ENCODE results near the gene KDM6A. TPM values are rescaled to one million over a fixed set of nuclear protein-coding genes. Genes with fewer than 3 reads are reported as not detected.
"Not testable (repeated sequence)": the region's sequence is repeated elsewhere in the genome, so short reads cannot be mapped to it uniquely, and the experiment has no call there.

The KDM6A gene
- 28.0 TPM for total RNA-seq

DNA sequence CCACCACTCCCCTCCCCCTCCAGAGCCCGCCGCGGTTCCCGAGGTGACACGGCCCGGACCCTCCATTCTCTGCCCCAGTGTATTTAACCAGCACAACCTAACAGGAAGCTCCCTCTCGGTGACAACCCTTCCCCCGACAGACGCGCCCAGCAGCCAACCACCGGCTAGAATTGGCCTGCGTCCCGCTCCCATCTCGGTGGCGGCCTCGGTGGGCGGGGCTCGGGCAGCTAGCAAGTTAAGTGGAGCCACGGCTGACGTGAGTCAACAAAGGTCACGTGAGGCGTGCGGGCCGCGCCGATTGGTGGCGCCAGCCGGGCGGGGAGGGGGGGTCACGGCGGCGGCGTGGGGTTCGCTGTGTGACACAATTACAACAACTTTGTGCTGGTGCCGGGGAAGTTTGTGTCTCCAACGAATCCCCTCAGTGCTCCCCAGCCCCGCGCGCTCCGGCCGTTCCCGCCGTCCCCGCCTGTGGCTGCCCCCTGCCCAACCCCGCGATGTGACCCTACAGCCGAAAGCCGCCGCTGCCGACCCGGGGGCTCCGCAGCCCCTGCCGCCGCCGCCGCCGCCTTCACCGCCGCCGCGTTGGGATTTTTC lies at the start of gene KDM6A:
Gene KDM6A (plus strand): TSS at position 368 of the 594 bp plus-strand sequence. CDS start 364 bp downstream, outside the sequence.
- DNase-seq (ENCODE audit: low read depth in 2 of 3, low spot score in 2 of 3): peak; percentile 96 to 99 (median 97)

DNA sequence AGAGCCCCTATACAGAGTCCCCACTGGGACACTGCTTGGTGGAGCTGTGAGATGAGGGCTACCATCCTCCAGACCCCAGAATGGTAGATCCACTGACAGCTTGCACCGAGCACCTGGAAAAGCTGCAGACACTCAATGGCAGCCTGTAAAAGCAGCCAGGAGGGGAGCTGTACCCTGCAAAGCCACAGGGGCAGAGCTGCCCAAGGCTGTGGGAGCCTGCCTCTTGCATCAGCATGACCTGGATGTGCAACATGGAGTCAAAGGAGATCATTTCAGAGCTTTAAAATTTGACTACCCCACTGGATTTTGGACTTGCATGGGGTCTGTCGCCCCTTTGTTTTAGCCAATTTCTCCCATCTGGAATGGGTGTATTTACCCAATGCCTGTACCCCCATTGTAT lies 49.8 kb upstream of the KDM6A start:
- not testable (repeated sequence) for DNase-seq (ENCODE audit: low read depth in 2 of 3, low spot score in 2 of 3)

DNA sequence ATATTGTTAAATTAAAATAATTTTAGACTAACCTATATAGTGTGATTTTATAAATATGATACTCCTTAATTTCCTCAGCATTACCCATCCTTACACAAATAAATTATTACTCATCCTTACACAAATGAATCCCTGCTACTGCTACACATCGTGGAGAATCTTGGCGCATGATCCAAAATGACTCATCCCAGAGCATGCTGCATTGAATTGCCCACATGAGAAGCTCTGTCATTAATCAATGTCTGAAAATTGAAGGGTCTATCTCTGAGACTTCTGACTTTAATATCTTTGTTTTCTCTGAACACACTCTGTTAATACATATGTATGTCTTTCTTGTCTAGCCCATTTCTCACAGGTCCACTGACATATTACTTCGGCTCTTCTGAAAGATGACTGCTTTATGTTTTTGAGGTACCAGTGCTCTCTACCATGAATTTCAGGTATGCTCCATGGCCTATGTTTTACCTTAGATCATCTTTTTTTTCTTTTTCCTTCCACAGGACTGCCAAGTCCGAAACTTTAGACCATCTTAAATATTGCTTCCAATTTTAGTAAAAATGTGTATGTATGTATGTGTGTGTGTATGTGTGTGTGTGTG lies 44.9 kb upstream of the KDM6A start:
- no peak for DNase-seq (ENCODE audit: low read depth in 2 of 3, low spot score in 2 of 3)

DNA sequence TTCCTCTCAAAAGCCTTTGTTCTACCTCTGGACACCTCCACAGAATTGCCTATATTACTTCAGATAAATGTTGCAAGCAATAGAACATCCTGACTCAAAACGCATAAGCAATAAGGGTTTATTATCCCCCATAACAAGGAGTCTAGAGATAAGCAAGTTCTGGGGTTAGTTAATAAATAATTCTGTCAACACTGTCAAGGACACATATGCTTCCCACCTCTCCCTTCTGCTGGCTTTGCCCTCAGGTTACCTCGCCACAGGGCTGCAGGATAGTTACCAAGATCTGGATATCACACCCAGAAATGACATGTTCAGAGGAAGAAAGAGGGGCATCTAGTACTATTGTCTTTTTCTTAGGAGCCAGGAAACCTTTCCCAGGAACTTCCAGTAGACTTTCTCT lies 43.2 kb upstream of the KDM6A start:
- DNase-seq (ENCODE audit: low read depth in 2 of 3, low spot score in 2 of 3): no peak

DNA sequence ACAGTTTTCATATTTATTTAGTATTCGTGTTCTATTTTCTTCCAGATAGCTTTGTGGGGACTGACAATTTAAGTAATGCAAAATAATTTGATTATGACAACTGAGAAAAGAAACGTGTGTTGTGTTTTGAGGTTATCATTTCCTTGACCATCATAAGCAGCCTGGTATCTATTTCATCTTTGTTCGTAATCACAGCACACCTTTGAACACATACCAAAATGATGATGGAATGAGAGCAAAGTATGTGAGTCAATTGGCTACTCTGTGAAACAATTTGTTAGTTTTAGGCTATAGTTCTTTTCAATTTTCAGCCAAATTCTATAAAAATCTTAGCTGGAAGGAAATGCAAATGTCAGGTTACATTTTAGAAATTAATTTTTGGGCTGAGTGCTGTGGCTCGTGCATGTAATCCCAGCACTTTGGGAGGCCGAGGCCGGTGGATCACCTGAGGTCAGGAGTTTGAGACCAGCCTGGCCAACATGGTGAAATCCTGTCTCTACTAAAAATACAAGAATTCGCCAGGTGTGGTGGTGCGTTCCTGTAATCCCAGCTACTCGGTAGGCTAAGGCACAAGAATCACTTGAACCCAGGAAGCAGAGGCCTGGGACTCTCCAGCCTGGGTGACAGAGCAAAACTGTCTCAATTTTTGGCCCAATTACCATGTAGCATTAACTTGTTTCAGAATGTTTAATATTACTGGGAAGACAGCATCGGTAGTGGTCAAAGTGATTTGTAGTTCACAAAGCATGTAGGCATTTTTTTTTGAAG lies 30.3 kb upstream of the KDM6A start:
- no peak for DNase-seq (ENCODE audit: low read depth in 2 of 3, low spot score in 2 of 3)

DNA sequence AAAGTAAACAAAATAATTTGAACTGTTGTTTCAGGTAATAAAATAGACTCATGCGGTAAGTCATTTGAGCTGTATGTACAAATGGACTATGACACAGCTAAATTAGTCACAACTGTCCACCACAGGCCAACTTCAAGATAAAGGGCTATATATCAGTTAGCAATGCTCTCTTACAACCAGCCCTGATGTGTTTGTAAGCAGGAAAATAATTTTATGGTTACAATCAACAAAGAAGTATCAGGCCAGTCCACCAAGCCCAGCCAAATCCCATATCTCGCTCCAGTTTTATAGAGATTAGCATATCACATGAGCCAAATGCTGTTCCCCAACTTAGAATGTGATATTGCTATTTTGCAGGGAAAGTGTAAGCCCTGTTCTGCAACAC lies 29.7 kb upstream of the KDM6A start:
- no peak for DNase-seq (ENCODE audit: low read depth in 2 of 3, low spot score in 2 of 3)

DNA sequence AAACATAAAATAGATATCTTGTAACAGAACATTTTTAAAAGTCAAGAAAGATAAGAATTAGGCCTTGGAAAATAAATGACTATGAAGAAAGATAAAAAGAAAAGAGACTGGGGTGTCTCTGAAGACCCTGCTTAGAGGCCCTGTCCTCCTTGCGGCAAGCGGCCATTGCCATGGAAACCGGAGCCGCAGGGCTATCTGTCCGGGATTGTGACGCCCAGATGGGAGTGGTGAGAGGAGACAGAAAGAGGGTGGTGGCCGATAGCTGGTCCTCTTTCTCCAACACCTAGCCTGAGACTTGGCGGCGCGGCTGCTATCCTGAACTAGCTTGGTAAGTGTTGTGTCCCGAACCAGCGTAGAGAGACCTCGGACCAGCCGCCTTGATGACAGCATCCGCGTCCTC lies 29.2 kb upstream of the KDM6A start, which contains the start of gene DUSP21:
Gene DUSP21 (plus strand): TSS at position 269 of the 400 bp plus-strand sequence. CDS start 112 bp downstream, at position 381.
- DNase-seq (ENCODE audit: low read depth in 2 of 3, low spot score in 2 of 3): no peak

DNA sequence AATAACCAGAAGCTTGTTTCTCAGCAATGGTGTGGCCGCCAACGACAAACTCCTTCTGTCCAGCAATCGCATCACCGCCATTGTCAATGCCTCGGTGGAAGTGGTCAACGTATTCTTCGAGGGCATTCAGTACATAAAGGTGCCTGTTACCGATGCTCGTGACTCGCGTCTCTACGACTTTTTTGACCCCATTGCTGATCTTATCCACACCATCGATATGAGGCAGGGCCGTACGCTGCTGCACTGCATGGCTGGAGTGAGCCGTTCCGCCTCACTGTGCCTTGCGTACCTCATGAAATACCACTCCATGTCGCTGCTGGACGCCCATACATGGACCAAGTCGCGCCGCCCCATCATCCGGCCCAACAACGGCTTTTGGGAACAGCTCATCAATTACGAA lies 28.8 kb upstream of the KDM6A start:
- no peak for DNase-seq (ENCODE audit: low read depth in 2 of 3, low spot score in 2 of 3)

DNA sequence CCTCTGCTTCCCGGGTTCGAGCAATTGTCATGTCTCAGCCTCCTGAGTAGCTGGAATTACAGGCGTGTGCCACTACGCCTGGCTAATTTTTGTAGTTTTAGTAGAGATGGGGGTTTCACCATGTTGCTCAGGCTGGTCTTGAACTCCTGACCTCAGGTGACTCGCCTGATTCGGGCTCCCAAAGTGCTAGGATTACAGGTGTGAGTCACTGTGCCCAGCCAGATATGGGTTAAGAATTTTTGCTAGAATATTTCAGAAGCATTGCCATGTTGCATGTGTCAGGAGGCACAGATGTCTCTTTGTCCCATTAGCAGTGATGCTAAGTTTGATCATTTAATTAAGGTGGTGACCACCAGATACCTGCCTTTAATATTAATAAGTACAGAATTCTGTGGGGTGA lies 22.1 kb upstream of the KDM6A start:
- DNase-seq (ENCODE audit: low read depth in 2 of 3, low spot score in 2 of 3): not testable (repeated sequence)

DNA sequence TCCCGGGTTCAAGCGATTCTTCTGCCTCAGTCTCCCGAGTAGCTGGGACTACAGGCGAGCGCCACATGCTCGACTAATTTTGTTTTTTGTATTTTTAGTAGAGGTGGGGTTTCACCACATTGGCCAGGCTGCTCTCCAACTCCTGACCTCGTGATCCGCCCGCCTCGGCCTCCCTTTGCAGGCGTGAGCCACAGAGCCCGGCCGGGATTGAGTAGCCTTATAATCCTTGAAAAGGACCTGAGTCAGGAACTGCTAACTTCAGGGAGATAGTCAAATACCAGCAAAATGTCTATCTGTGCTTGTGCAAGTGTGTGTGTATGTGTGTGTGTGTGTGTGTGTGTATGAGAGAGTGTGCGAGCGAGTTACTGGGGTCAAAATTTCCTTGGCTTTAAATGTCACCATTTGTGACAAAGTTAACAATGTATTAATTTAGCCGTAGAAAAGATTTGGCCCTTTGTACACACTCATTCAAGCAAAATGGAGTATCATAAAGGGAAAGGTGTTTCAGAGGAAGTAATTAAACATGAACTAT lies 1.8 kb upstream of the KDM6A start:
- DNase-seq (ENCODE audit: low read depth in 2 of 3, low spot score in 2 of 3): no peak

DNA sequence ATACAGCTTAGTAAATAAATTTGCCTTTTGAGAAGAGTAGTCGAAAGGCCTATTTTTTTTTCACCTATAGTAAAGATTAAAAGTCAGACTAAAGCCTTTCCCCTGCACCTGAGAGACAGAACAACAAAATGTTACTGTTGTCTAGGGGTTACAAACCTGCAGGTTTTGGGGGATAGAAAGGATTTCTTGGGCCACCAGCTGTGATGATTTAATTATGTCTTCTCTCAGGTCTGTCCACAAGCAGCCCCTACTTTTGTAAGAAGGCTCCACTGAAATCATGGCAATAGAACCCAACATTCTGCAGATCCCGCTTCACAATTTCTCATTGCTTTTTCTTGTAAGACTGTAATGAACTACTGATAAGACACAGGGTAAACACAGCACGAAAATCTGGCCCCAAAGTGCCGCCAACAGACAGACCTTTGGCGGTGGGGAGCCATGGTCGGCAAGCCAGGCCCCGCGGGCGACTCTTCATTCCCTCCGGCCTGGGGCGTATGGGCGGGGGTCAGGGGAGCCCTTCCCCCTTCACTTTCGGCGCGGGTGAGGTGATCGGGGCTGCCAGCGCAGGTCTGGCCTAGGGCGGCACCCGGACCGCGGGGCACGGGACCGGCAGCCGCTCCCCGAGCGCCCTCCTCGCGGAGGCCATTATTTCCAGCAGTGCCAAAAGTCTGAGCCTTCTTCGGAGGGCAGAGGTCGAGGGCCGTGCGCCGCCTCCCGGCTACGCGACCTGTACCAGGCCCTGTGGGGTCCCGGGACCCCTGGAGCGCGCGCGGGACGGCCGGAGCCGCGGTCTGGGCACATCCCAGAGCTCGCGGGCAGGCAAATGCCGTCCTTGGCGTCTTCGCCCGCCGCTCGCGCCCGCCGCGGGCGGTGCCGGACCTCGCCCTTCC lies 812 bp upstream of the KDM6A start:
- peak in 1 of 3 donors; percentile 57 for DNase-seq (ENCODE audit: low read depth in 2 of 3, low spot score in 2 of 3)

DNA sequence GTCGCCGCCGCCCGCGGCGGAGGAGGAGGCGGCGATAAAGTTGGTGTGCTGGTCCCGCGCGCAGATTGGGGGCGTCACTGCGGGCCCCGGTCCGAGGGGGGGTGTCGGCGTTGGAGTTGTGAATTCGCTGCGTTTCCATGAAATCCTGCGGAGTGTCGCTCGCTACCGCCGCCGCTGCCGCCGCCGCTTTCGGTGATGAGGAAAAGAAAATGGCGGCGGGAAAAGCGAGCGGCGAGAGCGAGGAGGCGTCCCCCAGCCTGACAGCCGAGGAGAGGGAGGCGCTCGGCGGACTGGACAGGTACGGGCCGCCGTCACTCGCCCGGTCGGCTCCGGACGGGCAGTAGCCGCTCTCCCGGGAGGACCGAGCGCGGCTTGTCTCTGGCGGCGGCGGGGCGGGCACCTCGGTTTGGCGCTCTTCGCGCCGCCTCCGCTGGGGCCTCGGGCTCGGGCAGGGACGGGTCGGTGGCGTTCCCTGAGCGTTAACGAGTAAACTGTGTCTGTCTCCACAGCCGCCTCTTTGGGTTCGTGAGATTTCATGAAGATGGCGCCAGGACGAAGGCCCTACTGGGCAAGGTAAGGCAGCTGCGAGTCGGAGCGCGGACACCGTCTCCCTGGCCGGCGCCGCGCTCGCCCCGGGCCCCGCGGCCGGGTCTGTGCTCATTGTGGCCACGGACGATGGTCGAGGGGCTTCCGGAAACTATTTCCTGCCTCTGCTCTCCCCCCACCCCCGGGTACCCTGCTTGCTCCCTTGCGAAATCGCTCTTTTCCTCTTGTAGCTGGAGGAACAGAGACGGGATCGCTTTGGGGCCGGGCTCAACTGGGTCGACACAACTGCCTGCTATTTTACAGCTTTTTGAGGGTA lies 658 bp downstream of the KDM6A start:
- DNase-seq (ENCODE audit: low read depth in 2 of 3, low spot score in 2 of 3): peak; percentile 29 to 58 (median 48)

DNA sequence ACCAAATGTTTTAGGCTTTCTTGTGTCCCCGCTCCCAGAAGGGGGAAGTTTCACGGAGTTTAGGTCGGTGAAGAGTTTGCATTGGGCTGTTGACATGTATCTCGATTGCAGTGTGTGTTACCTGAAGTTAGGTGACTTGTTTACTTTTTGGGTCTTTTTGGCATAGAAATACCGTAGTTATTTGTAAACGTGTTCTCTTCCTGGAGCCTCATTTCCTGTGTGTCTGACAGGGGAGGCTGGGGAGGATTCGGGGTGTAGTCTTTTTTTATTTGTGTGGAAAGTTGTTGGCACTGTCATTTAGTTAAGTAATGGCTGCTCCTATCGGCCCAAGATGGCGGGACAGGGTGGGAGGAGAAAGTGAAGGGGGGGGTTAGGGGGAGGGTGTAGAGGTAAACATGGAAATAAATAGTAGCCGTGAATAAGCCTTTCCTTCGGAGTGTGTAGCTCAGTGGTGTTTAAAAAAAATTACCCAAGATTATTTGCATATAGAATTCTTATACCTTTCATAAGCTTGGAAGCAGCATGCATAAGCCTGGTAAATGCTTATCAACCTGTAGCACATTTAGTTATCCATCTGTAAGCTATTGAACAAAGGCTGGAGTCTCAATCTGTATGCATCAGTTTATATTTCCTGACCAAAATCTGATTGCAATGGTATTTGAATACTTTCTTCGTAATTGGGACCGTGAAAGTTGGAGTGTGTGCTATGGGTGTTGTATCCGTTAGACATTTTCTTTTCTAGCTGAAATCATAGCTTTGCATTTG lies 1.6 kb downstream of the KDM6A start:
- DNase-seq (ENCODE audit: low read depth in 2 of 3, low spot score in 2 of 3): peak; percentile 18 to 61 (median 51)

DNA sequence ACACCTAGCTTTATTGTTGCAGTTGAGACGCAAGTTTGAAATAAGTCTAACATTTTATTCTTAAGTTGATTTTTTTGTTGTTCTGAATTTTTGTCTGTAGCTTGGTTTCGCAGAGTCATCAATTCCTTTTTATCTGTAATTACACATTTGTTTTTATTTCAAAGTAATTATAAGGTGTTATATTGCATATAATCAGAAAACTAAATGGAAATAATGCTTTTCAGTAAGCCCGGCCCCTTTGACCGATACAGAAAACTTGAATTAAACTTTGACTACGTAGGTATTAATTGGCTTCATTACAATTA lies 2.1 kb downstream of the KDM6A start:
- DNase-seq (ENCODE audit: low read depth in 2 of 3, low spot score in 2 of 3): no peak

DNA sequence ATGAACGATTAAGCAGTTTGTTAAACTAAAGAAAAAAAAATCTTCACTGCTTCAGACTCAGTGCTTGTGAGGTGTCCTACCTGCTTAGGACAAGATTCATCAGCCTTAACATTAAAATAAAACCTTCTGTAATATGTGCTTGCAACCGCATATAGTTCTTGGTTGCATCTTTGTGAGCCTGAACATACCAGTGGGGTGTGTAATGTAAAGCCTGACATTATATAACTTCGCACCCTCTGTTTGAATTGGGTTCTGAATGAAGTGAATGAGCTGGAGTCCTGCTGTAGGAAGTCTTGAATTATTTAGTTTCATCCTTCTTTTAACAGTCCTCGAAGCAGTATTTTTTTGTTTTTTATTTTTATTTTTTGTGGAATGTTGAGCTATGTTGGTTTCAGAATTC lies 3.1 kb downstream of the KDM6A start:
- no peak for DNase-seq (ENCODE audit: low read depth in 2 of 3, low spot score in 2 of 3)

DNA sequence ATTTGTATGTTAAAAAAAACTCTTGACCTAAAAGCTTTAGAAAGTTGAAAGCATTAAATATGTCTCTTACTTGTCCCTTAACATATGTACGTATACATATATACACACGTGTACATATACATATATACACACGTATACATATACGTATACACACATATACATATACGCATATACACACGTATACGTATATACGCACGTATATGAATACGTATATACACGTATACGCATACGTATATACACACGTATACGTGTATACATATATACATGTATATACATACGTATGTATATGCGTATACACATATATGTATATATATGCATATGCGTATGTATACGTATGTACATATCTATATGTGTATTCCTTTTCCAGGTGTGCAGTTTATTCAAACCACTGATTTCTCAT lies 3.8 kb downstream of the KDM6A start:
- no peak for DNase-seq (ENCODE audit: low read depth in 2 of 3, low spot score in 2 of 3)

DNA sequence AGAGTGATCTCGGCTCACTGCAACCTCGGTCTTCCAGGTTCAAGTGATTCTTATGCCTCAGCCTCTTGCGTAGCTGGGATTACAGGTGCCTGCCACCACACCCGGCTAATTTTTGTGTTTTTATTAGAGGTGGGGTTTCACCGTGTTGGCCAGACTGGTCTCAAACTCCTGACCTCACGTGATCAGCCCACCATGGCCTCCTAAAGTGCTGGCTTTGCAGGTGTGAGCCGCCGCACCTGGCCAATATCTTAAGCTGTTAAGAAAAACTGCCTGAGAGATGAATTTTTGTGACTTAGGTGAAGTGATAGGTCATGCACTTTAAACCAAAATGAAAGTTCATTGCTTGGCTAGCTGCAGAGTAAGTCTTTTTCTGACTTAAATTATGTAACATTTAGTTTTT lies 5.8 kb downstream of the KDM6A start:
- DNase-seq (ENCODE audit: low read depth in 2 of 3, low spot score in 2 of 3): no peak

DNA sequence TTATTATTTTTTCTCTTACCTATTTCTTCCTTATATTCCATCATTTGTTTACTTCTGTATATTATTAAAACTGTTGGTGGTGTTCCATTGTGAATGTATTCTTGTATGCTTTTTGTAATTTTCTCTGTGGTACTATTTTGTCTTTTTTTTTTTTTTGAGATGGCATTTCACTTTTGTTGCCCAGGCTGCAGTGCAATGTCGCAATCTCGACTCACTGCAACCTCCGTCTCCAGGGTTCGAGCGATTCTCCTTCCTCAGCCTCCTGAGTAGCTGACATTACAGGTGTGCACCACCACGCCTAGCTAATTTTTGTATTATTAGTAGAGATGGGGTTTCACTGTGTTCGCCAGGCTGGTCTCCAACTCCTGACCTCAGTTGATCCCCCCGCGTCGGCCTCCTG lies 8.6 kb downstream of the KDM6A start:
- no peak for DNase-seq (ENCODE audit: low read depth in 2 of 3, low spot score in 2 of 3)

DNA sequence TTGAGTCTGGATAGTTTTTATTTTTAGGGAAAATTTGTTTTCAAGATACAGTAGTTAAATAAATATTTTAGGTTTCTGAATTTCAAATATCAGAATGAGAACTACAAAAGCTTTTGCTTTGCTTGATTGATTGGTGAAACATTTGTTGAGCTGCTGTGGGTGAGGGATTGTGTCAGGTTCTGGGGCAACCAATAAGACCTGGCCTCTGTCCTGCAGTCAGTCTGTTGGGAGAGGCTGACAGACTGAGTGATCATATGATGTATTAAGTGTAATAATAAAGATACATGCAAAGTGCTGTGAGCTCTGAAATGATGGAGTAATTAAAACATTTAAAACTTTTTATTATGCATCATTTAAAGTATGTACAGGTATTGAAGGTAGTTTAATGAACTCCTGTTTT lies 9.6 kb downstream of the KDM6A start:
- DNase-seq (ENCODE audit: low read depth in 2 of 3, low spot score in 2 of 3): no peak

All from hematopoietic multipotent progenitor cell (in vitro differentiated cells).